HEK293 (cell line): ENCODE measurements around the gene TEP1.
A peak's percentile ranks its signal among the peaks of the same experiment; 100 is the strongest.

Experiments used
- CTCF ChIA-PET: fragments of 350-600 bp; formaldehyde crosslinking; extraction: SDS; loops from one replicate; lab custom pipeline; 2021; ENCODE audit warnings: antibody characterized with exemption; lab: Yijun Ruan, JAX
- POLR2A ChIA-PET: fragments of 300-600 bp; formaldehyde crosslinking; extraction: SDS; loops from one replicate; lab custom pipeline; 2020; ENCODE audit warnings: antibody characterized with exemption, inconsistent platforms; lab: Yijun Ruan, JAX
- H3K27ac ChIP-seq: fragments of 200-500 bp; sonication (Bioruptor generic); 2 replicates; pipeline ENCODE4 v1.5.1; 2014; ENCODE audit warnings: low read depth, low read length, control low read depth, inconsistent platforms; ENCODE audit errors: extremely low read depth
- H3K36me3 ChIP-seq, 2 experiments: fragments of 200-500 bp in 1 of 2; sonication (Bioruptor generic) in 1 of 2; 1 replicate in 1 of 2; 2 replicates in 1 of 2; pipeline ENCODE4 v1.5.1; 2014 to 2017; ENCODE audit warnings: inconsistent platforms in 2 of 2, low read length in 2 of 2; ENCODE audit not compliant: control insufficient read depth in 2 of 2, insufficient read depth in 1 of 2
- H3K4me1 ChIP-seq: fragments of 200-500 bp; sonication (Bioruptor generic); 2 replicates; pipeline ENCODE4 v1.5.1; 2014; ENCODE audit warnings: mild to moderate bottlenecking, low read length, inconsistent platforms; ENCODE audit not compliant: control insufficient read depth, insufficient read depth
- H3K4me3 ChIP-seq: 2 replicates; pipeline ENCODE4 v1.5.1; 2011; ENCODE audit warnings: low read depth, mild to moderate bottlenecking, control low read depth, low read length, moderate library complexity
- H3K9me3 ChIP-seq: fragments of 200-500 bp; sonication (Bioruptor generic); 2 replicates; pipeline ENCODE4 v1.5.1; 2014; ENCODE audit warnings: low read depth, low read length, inconsistent platforms; ENCODE audit not compliant: control insufficient read depth, insufficient read depth
- HOXC10 ChIP-seq: sonication (generic); formaldehyde crosslinking; IDR thresholded peaks from 2 replicates; pipeline ENCODE4 v1.8.1; 2023; ENCODE audit warnings: mild to moderate bottlenecking, missing genetic modification reagents
- SALL2 ChIP-seq: fragments of 450-650 bp; formaldehyde crosslinking; IDR thresholded peaks from 2 replicates; pipeline ENCODE4 v1.5.0; 2017; ENCODE audit warnings: missing biosample characterization, mild to moderate bottlenecking, missing genetic modification characterization, borderline replicate concordance
- SCRT2 ChIP-seq: fragments of 450-650 bp; formaldehyde crosslinking; IDR thresholded peaks from 2 replicates; pipeline ENCODE4 v1.5.1; 2016; ENCODE audit warnings: missing biosample characterization, missing genetic modification characterization
- TRIM28 ChIP-seq: IDR thresholded peaks from 2 replicates; pipeline ENCODE4 v1.6.1; 2011; ENCODE audit warnings: low read length, control low read depth, borderline replicate concordance
- ZBTB17 ChIP-seq: fragments of 450-650 bp; formaldehyde crosslinking; IDR thresholded peaks from 2 replicates; pipeline ENCODE4 v1.5.1; 2016; ENCODE audit warnings: missing biosample characterization, missing genetic modification characterization
- ZNF10 ChIP-seq: fragments of 450-650 bp; formaldehyde crosslinking; IDR thresholded peaks from 2 replicates; pipeline ENCODE4 v1.5.1; 2017; ENCODE audit warnings: missing biosample characterization, missing genetic modification characterization
- ZNF211 ChIP-seq: fragments of 450-650 bp; formaldehyde crosslinking; IDR thresholded peaks from 2 replicates; pipeline ENCODE4 v1.5.1; 2016; ENCODE audit warnings: low read depth, missing biosample characterization, missing genetic modification characterization
- ZNF223 ChIP-seq: fragments of 450-650 bp; formaldehyde crosslinking; IDR thresholded peaks from 2 replicates; pipeline ENCODE4 v1.5.1; 2016; ENCODE audit warnings: missing biosample characterization, missing genetic modification characterization
- ZNF302 ChIP-seq: fragments of 450-650 bp; formaldehyde crosslinking; IDR thresholded peaks from 2 replicates; pipeline ENCODE4 v1.5.1; 2016; ENCODE audit warnings: missing biosample characterization, missing genetic modification characterization, low read depth
- ZNF660 ChIP-seq: fragments of 450-650 bp; IDR thresholded peaks from 2 replicates; pipeline ENCODE4 v1.5.1; 2018; ENCODE audit warnings: missing biosample characterization, mild to moderate bottlenecking, missing genetic modification characterization
- ZNF76 ChIP-seq: fragments of 450-650 bp; formaldehyde crosslinking; IDR thresholded peaks from 2 replicates; pipeline ENCODE4; 2016; ENCODE audit warnings: low read depth, missing biosample characterization, missing genetic modification characterization, borderline replicate concordance
- ZXDB ChIP-seq: fragments of 450-650 bp; formaldehyde crosslinking; IDR thresholded peaks from 2 replicates; pipeline ENCODE4 v1.5.1; 2016; ENCODE audit warnings: missing biosample characterization, missing genetic modification characterization
- TF ChIP-seq, protein P1 (sequence below): fragments of 450-650 bp; IDR thresholded peaks from 2 replicates; pipeline ENCODE4 v1.5.1; 2018; ENCODE audit warnings: missing biosample characterization, missing genetic modification characterization

The TEP1 gene

DNA sequence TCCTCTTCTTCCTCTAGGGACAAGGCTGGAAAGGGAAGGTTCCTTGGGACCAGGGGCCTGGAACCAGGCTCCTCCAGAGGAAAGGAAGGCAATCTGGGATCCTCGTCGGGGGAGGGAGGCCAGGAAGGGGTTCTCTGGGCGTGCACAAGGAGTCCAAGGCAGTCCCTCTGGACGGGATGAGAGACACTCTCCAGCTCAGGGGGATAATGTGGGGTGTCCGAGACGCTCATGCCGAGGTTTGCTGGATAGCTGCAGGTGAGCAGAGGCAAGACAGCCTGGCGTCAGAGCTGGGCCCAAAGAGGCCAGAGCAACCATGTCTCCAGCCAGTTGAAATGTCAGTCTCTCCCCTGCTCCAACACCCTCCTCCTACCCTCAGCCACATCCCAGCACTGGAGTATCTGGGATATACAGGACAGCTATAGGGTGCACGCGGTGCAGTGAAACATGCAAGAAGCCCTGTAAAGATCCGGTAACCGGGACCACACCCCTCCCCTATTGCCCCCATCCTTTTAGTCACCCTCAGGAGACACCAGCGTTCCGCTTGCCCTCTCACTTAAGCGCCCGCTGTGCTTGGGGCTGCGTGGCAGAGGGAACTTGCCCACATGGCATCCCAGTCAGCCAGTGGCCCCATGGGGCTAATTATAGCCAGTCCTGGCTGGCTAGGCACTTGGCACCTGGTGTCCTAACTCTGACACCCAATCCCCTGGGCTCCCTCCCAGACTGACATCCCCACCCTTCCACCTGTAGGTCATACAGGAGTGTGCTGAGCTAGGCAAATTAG is 22.5 kb upstream of the TEP1 start, which contains the start of gene KLHL33:
TSS of gene KLHL33 (minus strand) at position 585 of the 781 bp plus-strand sequence. CDS start at position 230, 355 bp downstream.
- ChIA-PET CTCF (interaction anchor here (0.6 kb wide), 1 partner anchor 8 kb away, joined by 3 read pairs; no protein-coding TSS in a partner anchor), POLR2A (interaction anchor here (0.6 to 1.0 kb wide), 2 partner anchors 19 to 25 kb away, joined by 3 read pairs; partner anchors contain the start of genes APEX1 and OSGEP)
- H3K9me3 ChIP-seq = no peaks in the 10 kb centered on the region
- H3K36me3 ChIP-seq = no peaks in the 10 kb centered on the region
- no peaks in the 10 kb centered on the region for H3K4me1 ChIP-seq
- no peak for TF ChIP-seq ZBTB17 (tag by site-specific recombination)
- no peak for TF ChIP-seq ZXDB (tag by site-specific recombination)
- TF ChIP-seq ZNF302 (tag by site-specific recombination) = no peak
- no peak for TF ChIP-seq ZNF223 (tag by site-specific recombination)
- no peak for TF ChIP-seq ZNF660
- peak; percentile 41; the same call in 1 of the 2 replicates for TF ChIP-seq SCRT2 (tag by site-specific recombination)
- TF ChIP-seq HOXC10 = no peak
- TF ChIP-seq TRIM28 = no peak
- H3K4me3 ChIP-seq = no peak within 1 kb of the TSS
- no peak within 1 kb of the TSS for H3K27ac ChIP-seq

DNA sequence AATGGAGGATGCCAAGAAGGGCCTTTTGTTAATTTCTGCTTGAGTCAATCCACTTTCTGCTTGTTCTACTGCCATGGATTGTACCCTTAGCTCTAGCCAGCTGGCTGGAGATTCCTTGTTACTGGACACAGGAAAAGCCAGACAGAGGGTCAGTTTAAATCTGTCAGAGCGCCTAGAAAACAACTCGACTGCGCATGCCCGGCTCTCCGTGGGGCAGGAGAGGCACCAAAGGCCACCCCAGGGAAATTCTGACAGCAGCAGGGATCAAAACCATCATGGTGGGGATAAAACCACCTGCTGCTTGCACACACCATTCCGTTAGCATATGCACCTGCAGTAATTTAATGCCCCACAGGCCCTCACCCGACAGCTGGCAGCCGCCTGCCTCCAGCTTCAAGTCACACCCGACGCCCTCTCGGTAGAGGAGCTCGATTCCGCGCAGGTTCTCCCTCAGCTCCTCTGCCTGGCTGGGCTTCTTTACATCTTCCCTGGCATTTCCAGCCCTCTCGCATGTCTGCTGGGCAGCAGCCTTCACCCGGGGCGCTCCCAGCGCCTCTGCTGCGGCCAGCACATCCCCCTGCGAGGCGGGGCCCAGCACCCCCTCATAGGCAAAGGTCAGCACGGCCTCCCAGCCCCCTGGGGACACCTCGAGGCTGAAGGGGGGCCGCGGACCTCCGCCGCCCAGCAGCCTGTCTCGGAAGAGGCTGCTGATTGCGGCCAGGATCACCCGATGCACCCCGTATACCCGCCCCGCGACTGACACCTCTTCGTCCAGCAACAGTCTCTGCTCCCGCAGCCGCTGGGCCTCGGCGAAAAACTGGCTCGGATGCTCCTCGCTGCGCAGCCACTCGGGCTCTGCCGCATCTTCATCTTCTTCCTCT is 21.6 kb upstream of the TEP1 start:
- POLR2A ChIA-PET = interaction anchor here (0.6 to 1.9 kb wide), 3 partner anchors 20 to 24 kb away, joined by 3 to 5 read pairs (median 3); partner anchors contain the start of genes APEX1, OSGEP and TEP1
- no peaks in the 10 kb centered on the region for H3K4me1 ChIP-seq
- H3K9me3 ChIP-seq = no peaks in the 10 kb centered on the region
- no peaks in the 10 kb centered on the region for H3K36me3 ChIP-seq
- no peak overlapping the region for H3K27ac ChIP-seq
- CTCF ChIA-PET = no interaction called here
- H3K4me3 ChIP-seq = no peak overlapping the region
- TF ChIP-seq, protein P1, sequence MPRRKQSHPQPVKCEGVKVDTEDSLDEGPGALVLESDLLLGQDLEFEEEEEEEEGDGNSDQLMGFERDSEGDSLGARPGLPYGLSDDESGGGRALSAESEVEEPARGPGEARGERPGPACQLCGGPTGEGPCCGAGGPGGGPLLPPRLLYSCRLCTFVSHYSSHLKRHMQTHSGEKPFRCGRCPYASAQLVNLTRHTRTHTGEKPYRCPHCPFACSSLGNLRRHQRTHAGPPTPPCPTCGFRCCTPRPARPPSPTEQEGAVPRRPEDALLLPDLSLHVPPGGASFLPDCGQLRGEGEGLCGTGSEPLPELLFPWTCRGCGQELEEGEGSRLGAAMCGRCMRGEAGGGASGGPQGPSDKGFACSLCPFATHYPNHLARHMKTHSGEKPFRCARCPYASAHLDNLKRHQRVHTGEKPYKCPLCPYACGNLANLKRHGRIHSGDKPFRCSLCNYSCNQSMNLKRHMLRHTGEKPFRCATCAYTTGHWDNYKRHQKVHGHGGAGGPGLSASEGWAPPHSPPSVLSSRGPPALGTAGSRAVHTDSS (tag by site-specific recombination) = 0 out of 2 replicates have a peak, but pooled peaks have one; percentile 42
- no peak for TF ChIP-seq SALL2 (tag by site-specific recombination)

DNA sequence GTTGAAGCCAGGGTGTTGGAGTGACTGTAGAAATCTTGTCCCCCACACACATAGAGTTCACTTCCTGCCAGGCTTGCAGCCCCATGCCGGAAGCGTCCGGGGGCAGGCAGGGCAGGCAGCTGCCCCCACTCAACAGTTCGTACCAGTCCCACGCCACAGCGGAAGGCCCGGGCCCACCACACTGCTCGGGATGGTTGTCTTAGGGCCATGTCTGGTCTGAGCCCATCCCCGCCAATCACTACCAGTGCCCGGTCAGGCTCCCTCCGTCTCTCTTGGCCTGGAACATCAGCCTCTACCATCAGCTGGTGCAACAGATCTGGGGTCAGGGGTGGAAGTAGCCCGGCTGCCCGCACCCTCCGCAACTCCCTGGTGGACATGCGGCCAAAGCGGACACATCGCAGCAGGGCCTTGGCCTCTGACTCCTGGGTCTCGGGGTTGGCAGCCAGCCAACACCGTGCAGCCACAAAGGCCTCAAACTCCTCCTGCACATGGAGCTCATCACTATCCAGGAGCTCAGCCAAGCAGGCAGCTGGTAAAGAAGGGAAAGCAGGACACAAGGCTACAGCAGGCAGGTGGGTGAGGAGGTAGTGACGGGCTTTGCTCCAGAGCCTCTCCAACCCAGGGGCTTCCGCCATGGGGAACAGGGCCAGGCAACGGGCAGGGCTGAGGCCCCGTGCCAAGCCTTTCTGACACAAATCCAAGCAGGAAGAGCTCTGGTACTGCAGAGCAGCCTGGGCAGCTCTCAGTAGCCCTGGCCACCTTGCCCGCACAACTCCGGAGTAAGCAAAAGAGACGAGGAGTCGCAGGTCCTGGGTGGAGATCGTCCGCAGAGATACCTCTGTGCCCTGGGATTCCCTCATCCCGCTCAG is 16.7 kb upstream of the TEP1 start:
- Histone ChIP-seq H3K27ac (no peak overlapping the region), H3K4me1 (no peaks in the 10 kb centered on the region), H3K9me3 (no peaks in the 10 kb centered on the region), H3K4me3 (no peak overlapping the region), H3K36me3 (no peaks in the 10 kb centered on the region)
- ChIA-PET CTCF (interaction anchor here (2.4 kb wide), 1 partner anchor 14 kb away, joined by 11 read pairs; no protein-coding TSS in a partner anchor), POLR2A (interaction anchor here (1.2 kb wide), 1 partner anchor 25 kb away, joined by 3 read pairs; the partner anchor contains the start of genes APEX1 and OSGEP)
- TF ChIP-seq ZNF211 (tag by site-specific recombination) (no peak), ZNF10 (tag by site-specific recombination) (no peak), ZNF76 (no peak)
